SK-N-SH treated with all-trans-retinoic acid at 6 μM for 48 hours (cell line): ENCODE data around the gene IDUA.

ENCODE experiments used
- ATAC-seq: fragments of 200-7000 bp; cut with Tn5 transposase; 3 replicates; pipeline ENCODE4 v1.9.1; 2020; ENCODE audit warnings: mild to moderate bottlenecking, moderate library complexity
- ARNTL ChIP-seq: fragments of 450-650 bp; formaldehyde crosslinking; IDR thresholded peaks from 2 replicates; pipeline ENCODE4 v1.5.0; 2020; ENCODE audit warnings: low read depth, mild to moderate bottlenecking, moderate library complexity, borderline replicate concordance
- BACH2 ChIP-seq: fragments of 250-450 bp; sonication (Bioruptor Pico); IDR thresholded peaks from 2 replicates; pipeline ENCODE4 v1.9.0; 2021; ENCODE audit warnings: mild to moderate bottlenecking, borderline replicate concordance
- CSDC2 ChIP-seq: fragments of 250-450 bp; sonication (Bioruptor Pico); IDR thresholded peaks from 2 replicates; pipeline ENCODE4 v1.5.0; 2020; ENCODE audit warnings: mild to moderate bottlenecking, moderate library complexity
- ESRRG ChIP-seq: fragments of 250-450 bp; sonication (Bioruptor Pico); IDR thresholded peaks from 2 replicates; pipeline ENCODE4 v1.6.1; 2021; ENCODE audit warnings: mild to moderate bottlenecking
- OSR1 ChIP-seq: fragments of 250-450 bp; sonication (Bioruptor Pico); IDR thresholded peaks from 2 replicates; pipeline ENCODE4 v1.8.0; 2022; ENCODE audit warnings: moderate library complexity, mild to moderate bottlenecking, inconsistent platforms
- PPARA ChIP-seq: fragments of 250-450 bp; sonication (Bioruptor Pico); IDR thresholded peaks from 2 replicates; pipeline ENCODE4 v1.5.0; 2020; ENCODE audit warnings: mild to moderate bottlenecking, borderline replicate concordance
- RARB ChIP-seq: fragments of 250-450 bp; sonication (Bioruptor Pico); IDR thresholded peaks from 2 replicates; pipeline ENCODE4 v1.8.0; 2021; ENCODE audit warnings: mild to moderate bottlenecking, moderate library complexity
- SNAI2 ChIP-seq: fragments of 250-450 bp; sonication (Bioruptor Pico); IDR thresholded peaks from 2 replicates; pipeline ENCODE4 v1.5.0; 2020; ENCODE audit warnings: mild to moderate bottlenecking, moderate library complexity
- TCF4 ChIP-seq: fragments of 250-450 bp; sonication (Bioruptor Pico); IDR thresholded peaks from 2 replicates; pipeline ENCODE4 v1.8.0; 2021; ENCODE audit warnings: mild to moderate bottlenecking, moderate library complexity, borderline replicate concordance
- TOX ChIP-seq: fragments of 250-450 bp; sonication (Bioruptor Pico); IDR thresholded peaks from 2 replicates; pipeline ENCODE4 v1.8.0; 2021; ENCODE audit warnings: mild to moderate bottlenecking, moderate library complexity, borderline replicate concordance
- ZC3H10 ChIP-seq: fragments of 250-450 bp; sonication (Bioruptor Pico); IDR thresholded peaks from 2 replicates; pipeline ENCODE4 v1.5.1; 2021; ENCODE audit warnings: mild to moderate bottlenecking, moderate library complexity
- ZFP3 ChIP-seq: fragments of 250-450 bp; sonication (Bioruptor Pico); IDR thresholded peaks from 2 replicates; pipeline ENCODE4 v1.5.0; 2020; ENCODE audit warnings: mild to moderate bottlenecking, moderate library complexity
- ZFP30 ChIP-seq: fragments of 450-650 bp; formaldehyde crosslinking; IDR thresholded peaks from 2 replicates; pipeline ENCODE4 v1.5.0; 2022; ENCODE audit warnings: mild to moderate bottlenecking, moderate library complexity
- ZNF565 ChIP-seq: fragments of 450-650 bp; formaldehyde crosslinking; conservative IDR thresholded peaks from 2 replicates; pipeline ENCODE4 v1.5.0; 2020; ENCODE audit warnings: low read depth, mild to moderate bottlenecking, moderate library complexity
- ZNF70 ChIP-seq: fragments of 450-650 bp; formaldehyde crosslinking; IDR thresholded peaks from 2 replicates; pipeline ENCODE4 v1.5.0; 2020; ENCODE audit warnings: mild to moderate bottlenecking, moderate library complexity
- ZNF8 ChIP-seq: fragments of 450-650 bp; formaldehyde crosslinking; IDR thresholded peaks from 2 replicates; pipeline ENCODE4 v1.5.0; 2020; ENCODE audit warnings: mild to moderate bottlenecking, moderate library complexity
- TF ChIP-seq, protein P1 (sequence below): fragments of 250-450 bp; sonication (Bioruptor Pico); IDR thresholded peaks from 2 replicates; pipeline ENCODE4 v1.5.0; 2020; ENCODE audit warnings: mild to moderate bottlenecking, moderate library complexity
- TF ChIP-seq, protein P2 (sequence below): fragments of 250-450 bp; sonication (Bioruptor Pico); IDR thresholded peaks from 2 replicates; pipeline ENCODE4 v1.8.0; 2020; ENCODE audit warnings: mild to moderate bottlenecking, moderate library complexity, borderline replicate concordance
- TF ChIP-seq, protein P3 (sequence below): fragments of 250-450 bp; sonication (Bioruptor Pico); IDR thresholded peaks from 2 replicates; pipeline ENCODE4 v1.8.0; 2021; ENCODE audit warnings: low read depth, mild to moderate bottlenecking, moderate library complexity, borderline replicate concordance

Gene IDUA

DNA sequence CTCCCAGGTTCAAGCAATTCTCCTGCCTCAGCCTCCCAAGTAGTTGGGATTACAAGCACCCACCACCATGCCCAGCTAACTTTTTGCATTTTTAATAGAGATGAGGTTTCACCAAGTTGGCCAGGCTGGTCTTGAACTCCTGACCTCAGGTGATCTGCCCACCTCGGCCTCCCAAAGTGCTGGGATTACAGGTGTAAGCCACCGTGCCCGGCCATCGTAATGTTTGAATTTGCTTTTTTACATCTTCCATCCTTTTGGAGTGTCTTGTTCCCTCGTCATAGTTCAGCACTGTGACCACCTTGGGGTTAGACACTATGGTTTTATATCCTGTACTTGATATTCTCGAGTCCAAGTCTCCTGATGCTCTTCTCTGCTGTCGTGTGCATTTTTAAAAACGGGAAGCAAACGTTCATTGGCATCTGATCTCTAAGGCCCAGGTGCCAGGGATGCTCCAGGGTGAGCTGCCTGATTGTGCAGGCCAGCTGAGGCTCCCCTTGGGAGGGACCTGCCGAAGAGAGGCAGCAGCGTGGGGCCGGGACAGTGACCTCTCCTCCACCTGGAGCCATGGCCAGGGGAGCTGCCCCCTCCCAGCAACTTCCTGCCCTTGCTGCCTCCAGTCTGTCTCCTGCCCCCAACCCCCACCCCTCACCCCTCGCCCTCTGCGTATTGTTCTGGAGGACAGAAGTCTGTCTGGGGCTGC lies 30.2 kb upstream of the IDUA start:
- TF ChIP-seq ARNTL (CRISPR knock-in tag) (no peak), TCF4 (no peak), ZNF8 (CRISPR knock-in tag) (no peak), OSR1 (CRISPR knock-in tag) (no peak), PPARA (CRISPR knock-in tag) (no peak), CSDC2 (CRISPR knock-in tag) (no peak), ZNF70 (no peak), ESRRG (no peak), ZFP30 (CRISPR knock-in tag) (no peak), BACH2 (CRISPR knock-in tag) (no peak), SNAI2 (CRISPR knock-in tag) (no peak)
- TF ChIP-seq, protein P1, sequence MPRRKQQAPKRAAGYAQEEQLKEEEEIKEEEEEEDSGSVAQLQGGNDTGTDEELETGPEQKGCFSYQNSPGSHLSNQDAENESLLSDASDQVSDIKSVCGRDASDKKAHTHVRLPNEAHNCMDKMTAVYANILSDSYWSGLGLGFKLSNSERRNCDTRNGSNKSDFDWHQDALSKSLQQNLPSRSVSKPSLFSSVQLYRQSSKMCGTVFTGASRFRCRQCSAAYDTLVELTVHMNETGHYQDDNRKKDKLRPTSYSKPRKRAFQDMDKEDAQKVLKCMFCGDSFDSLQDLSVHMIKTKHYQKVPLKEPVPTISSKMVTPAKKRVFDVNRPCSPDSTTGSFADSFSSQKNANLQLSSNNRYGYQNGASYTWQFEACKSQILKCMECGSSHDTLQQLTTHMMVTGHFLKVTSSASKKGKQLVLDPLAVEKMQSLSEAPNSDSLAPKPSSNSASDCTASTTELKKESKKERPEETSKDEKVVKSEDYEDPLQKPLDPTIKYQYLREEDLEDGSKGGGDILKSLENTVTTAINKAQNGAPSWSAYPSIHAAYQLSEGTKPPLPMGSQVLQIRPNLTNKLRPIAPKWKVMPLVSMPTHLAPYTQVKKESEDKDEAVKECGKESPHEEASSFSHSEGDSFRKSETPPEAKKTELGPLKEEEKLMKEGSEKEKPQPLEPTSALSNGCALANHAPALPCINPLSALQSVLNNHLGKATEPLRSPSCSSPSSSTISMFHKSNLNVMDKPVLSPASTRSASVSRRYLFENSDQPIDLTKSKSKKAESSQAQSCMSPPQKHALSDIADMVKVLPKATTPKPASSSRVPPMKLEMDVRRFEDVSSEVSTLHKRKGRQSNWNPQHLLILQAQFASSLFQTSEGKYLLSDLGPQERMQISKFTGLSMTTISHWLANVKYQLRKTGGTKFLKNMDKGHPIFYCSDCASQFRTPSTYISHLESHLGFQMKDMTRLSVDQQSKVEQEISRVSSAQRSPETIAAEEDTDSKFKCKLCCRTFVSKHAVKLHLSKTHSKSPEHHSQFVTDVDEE (CRISPR knock-in tag), result no peak
- TF ChIP-seq, protein P2, sequence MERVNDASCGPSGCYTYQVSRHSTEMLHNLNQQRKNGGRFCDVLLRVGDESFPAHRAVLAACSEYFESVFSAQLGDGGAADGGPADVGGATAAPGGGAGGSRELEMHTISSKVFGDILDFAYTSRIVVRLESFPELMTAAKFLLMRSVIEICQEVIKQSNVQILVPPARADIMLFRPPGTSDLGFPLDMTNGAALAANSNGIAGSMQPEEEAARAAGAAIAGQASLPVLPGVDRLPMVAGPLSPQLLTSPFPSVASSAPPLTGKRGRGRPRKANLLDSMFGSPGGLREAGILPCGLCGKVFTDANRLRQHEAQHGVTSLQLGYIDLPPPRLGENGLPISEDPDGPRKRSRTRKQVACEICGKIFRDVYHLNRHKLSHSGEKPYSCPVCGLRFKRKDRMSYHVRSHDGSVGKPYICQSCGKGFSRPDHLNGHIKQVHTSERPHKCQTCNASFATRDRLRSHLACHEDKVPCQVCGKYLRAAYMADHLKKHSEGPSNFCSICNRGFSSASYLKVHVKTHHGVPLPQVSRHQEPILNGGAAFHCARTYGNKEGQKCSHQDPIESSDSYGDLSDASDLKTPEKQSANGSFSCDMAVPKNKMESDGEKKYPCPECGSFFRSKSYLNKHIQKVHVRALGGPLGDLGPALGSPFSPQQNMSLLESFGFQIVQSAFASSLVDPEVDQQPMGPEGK (CRISPR knock-in tag), result no peak
- TF ChIP-seq, all 23 proteins: peak for 0
- ATAC-seq, result no peak

DNA sequence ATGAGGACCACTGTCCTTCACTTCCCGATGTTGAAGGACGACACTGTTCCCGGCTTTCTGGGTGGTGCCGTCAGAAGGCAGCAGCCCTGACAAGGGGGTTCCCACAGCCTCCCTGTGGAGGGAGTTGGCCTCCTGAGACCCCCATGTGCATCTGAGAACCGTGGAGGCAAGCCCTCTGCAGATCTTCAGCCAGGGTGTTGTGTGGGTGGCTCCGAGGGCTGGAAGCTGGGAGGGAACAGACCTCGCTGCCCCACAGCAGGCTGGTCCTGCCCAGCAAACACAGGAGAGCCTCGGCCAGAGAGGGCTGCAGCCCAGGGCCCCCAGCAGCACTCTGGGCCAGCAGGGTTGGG lies 29.6 kb upstream of the IDUA start:
- TF ChIP-seq RARB, result no peak
- ATAC-seq, result no peak

DNA sequence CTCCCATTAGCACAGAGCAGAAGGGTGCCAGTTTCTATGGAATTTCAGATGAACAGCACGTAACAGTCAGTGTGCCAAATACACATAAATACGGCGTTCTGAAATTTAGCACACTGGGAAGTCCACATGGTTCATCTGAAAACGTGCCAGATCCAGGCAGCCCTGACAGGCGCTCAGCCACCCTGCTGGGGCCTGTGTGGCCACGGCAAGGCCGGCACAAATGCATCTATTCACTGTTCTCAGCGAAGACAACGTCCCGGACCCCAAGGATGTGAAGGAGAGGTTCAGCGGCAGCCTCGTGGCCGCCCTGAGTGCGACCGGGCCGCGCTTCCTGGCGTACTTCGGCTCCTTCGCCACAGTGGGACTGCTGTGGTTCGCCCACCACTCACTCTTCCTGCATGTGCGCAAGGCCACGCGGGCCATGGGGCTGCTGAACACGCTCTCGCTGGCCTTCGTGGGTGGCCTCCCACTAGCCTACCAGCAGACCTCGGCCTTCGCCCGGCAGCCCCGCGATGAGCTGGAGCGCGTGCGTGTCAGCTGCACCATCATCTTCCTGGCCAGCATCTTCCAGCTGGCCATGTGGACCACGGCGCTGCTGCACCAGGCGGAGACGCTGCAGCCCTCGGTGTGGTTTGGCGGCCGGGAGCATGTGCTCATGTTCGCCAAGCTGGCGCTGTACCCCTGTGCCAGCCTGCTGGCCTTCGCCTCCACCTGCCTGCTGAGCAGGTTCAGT lies 29.1 kb upstream of the IDUA start:
- TF ChIP-seq ESRRG (no peak), ZNF70 (no peak)
- no peak for ATAC-seq

DNA sequence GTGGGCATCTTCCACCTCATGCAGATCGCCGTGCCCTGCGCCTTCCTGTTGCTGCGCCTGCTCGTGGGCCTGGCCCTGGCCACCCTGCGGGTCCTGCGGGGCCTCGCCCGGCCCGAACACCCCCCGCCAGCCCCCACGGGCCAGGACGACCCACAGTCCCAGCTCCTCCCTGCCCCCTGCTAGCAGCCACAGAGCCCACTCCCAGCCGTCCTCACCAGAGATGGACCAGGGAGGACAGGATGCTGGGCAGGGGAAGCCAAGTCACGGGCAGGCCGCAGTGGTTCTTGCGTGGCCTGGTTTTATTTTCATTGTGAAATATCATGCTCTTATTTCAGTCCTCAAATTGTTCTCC lies 28.6 kb upstream of the IDUA start:
- ATAC-seq, result no peak

DNA sequence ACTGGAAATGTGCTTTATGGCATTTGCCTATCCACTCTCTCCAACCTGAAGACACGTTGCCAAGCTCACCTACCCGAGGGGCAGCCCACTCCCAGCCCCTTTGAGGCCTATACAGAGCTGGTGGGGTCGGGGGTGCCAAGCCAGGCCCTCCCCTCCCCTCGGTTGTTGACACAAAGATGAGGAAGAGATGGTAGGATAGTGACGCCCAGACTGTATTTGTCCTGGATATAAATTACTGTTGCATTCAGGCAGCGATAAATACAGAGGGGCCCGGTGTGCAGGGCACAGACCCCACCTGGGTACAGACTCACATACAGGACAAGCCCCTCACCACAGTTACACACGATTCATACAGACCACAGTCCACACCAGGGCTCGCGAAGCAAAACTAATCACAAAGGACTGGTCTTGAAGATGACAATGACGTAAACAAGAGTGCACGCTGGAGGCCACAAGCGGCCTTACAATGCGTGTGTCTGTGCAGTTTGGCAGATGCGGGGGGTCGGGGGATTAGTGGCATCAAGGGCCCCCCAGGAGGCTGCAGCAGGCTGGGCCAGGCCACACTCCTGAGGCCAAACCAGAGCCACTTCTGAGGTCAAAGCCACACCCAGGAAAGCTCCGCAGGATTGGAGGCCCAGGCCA lies 28.0 kb upstream of the IDUA start:
- ATAC-seq, result no peak
- no peak for TF ChIP-seq ZC3H10 (CRISPR knock-in tag)

More for the DNA sequence above, 28.6 kb upstream of the IDUA start:
- no peak for TF ChIP-seq BACH2 (CRISPR knock-in tag)

DNA sequence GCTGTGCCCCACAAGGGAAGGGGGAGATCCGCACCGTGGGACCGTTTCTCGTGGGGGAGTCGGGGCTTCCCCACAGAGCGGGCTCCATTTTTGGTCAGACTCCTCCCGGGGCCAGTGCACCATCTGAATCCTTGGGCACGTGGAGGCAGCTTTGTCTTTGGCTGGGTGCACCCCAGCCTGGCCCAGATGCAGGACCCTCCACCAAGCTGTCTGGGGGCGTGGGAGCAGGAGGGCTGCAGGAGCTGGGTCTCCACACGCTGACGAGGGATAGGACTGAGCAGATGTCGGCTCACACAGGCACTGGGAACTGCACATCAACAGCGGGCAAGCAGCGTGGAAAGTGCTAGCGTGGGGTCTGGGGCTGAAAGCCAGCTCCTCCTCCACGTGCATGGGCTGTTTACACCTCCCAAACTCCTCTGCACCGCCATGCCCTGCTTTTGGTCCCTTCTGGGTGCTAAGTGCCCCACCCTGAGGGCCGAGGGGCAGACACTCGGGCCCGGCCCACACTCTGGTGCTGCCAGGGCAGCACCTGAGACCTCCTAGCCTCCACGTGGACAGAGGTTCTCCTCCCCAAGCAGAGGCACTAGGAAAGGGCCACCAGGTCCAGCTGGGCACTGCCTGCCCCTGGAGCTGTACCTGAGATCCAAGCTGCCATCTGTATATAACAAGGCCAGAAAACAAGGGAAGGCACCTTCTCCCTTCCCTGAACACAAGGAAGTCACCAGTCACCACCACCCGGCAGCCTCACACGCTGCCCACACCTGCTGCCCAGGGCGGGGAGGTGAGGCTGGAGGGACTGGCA lies 27.3 kb upstream of the IDUA start:
- no peak for ATAC-seq
- TF ChIP-seq ARNTL (CRISPR knock-in tag) (no peak), OSR1 (CRISPR knock-in tag) (no peak), ZNF8 (CRISPR knock-in tag) (no peak), ZFP3 (CRISPR knock-in tag) (no peak), ZNF70 (no peak), TOX (no peak), ESRRG (no peak), SNAI2 (CRISPR knock-in tag) (no peak), ZNF565 (CRISPR knock-in tag) (no peak), PPARA (CRISPR knock-in tag) (no peak)
- TF ChIP-seq, protein P3, sequence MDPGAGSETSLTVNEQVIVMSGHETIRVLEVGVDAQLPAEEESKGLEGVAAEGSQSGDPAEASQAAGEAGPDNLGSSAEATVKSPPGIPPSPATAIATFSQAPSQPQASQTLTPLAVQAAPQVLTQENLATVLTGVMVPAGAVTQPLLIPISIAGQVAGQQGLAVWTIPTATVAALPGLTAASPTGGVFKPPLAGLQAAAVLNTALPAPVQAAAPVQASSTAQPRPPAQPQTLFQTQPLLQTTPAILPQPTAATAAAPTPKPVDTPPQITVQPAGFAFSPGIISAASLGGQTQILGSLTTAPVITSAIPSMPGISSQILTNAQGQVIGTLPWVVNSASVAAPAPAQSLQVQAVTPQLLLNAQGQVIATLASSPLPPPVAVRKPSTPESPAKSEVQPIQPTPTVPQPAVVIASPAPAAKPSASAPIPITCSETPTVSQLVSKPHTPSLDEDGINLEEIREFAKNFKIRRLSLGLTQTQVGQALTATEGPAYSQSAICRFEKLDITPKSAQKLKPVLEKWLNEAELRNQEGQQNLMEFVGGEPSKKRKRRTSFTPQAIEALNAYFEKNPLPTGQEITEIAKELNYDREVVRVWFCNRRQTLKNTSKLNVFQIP (CRISPR knock-in tag), result no peak
- TF ChIP-seq, protein P1 (CRISPR knock-in tag), result no peak
